Heart right ventricle (tissue), 16 donors: ENCODE measurements around the gene PAPSS1. TPM values are rescaled to one million over a fixed set of nuclear protein-coding genes. Genes with fewer than 3 reads are reported as not detected.

ENCODE experiments used
- ATAC-seq, 8 donors: fragments of 200-7000 bp; cut with Tn5 transposase; one replicate each; pipeline ENCODE4 v1.9.1; 2020; ENCODE audit warnings: mild to moderate bottlenecking in 8 of 8, moderate library complexity in 8 of 8, moderate number of reproducible peaks in 1 of 8
- DNase-seq, 2 donors: peaks; one replicate each; pipeline ENCODE4 v3.0.0-alpha.2; 2020
- H3K27ac ChIP-seq, 10 donors: fragments of 200-600 bp; sonication (generic) in 2 of 10; one replicate each; pipeline versions ENCODE4 v1.5.0 to v1.8.0; 2020 to 2022; ENCODE audit warnings: mild to moderate bottlenecking in 3 of 10
- H3K27me3 ChIP-seq, 7 donors: fragments of 200-600 bp; one replicate each; pipeline ENCODE4 v1.8.0; 2021 to 2022; ENCODE audit warnings: mild to moderate bottlenecking in 2 of 7
- H3K36me3 ChIP-seq, 9 donors: fragments of 200-600 bp; sonication (generic) in 1 of 9; one replicate each; pipeline versions ENCODE4 v1.5.0 to v1.8.0; 2020 to 2022; ENCODE audit warnings: mild to moderate bottlenecking in 2 of 9
- H3K4me1 ChIP-seq, 9 donors: fragments of 200-600 bp; sonication (generic) in 1 of 9; one replicate each; pipeline versions ENCODE4 v1.5.0 to v1.8.0; 2020 to 2022; ENCODE audit warnings: mild to moderate bottlenecking in 4 of 9
- H3K4me3 ChIP-seq, 10 donors: fragments of 200-600 bp; sonication (generic) in 2 of 10; one replicate each; pipeline versions ENCODE4 v1.5.0 to v1.8.0; 2020 to 2022; ENCODE audit warnings: mild to moderate bottlenecking in 7 of 10, moderate library complexity in 2 of 10
- H3K9me3 ChIP-seq, 11 donors: fragments of 200-600 bp in 10 of 11; sonication (generic) in 2 of 11; one replicate each; pipeline versions ENCODE4 v1.5.0 to v1.8.0; 2013 to 2022; ENCODE audit warnings: mild to moderate bottlenecking in 2 of 11, control low read depth in 1 of 11, moderate library complexity in 1 of 11
- CTCF ChIP-seq, 9 donors: fragments of 200-600 bp; sonication (generic) in 2 of 9; IDR thresholded peaks; one replicate each; pipeline versions ENCODE4 v1.5.0 to v1.8.0; 2021 to 2022; ENCODE audit warnings: antibody characterized with exemption in 9 of 9, mild to moderate bottlenecking in 5 of 9, moderate library complexity in 1 of 9
- WGBS, 2 donors: extraction: QIAGEN DNeasy Blood & Tissue Kit; methylation state at CpG; one replicate each; pipeline ENCODE4 v1.1.7; 2013; ENCODE audit warnings: inconsistent platforms in 1 of 2; 5-methylcytosine and 5-hydroxymethylcytosine counted together
- intact Hi-C, 10 donors: fragments of 100-400 bp; cut with DNase I; formaldehyde crosslinking; loops; one replicate each; pipeline versions ENCODE4 v1.11.1 to v1.14.2; 2022
- polyA plus RNA-seq, 2 donors: library from polyadenylated mRNA; stranded (reverse); fragments of 200-250 nt; gene quantifications; one replicate each; pipeline ENCODE4 v1.2.3, GENCODE V29; 2013
- total RNA-seq, 10 donors: library from RNA; stranded (reverse); fragmentation: NEBNext Ultra II Directional in 3 of 10; extraction: Animal tissue kit (Norgen Biotek cat#: 25700) in 3 of 10; gene quantifications; one replicate each; pipeline versions ENCODE4 v1.2.1 to v1.2.4, GENCODE V29; 2021 to 2023
- donor health status: Arrhythmogenic right ventricular cardiomyopathy.
- donor health status: ischemic (EF 13 %, LVEDD 7.1; RV severe dilation, severe dysfunction).
- donor health status: healthy with polysubstance abuse.
- donor health status: DM: no; HTN: yes; CAD: no.
- donor health status: DM: no; HTN: no; CAD: no.
- donor health status: ischemic (EF 25% LVEDD 6.9; RV normal size, moderate dysfunction).
- donor health status: ischemic (EF 25% LVEDD 5.7; RV mildly dilated, moderate dysfunction).
- donor health status: healthy.
- donor health status: DM: yes; HTN: yes; CAD: no.
- donor health status: Ischemic cardiomyopathy.
- donor health status: ischemic (EF 35%, LVEDD 5.7; RV mildly dilated, moderate dysfunction).
- donor health status: nonischemic (EF 11% LVEDD 7.7; RV severe dilation, severe dysfunction).
- donor health status: DM: yes; HTN: yes; CAD: no.
- donor health status: PGD.
- donor health status: ischemic (EF 29% LVEDD 5.4; RV normal size, mild dysfunction).
- donor health status: nonischemic (EF 23%, LVEDD 6.1; RV moderate dilation, normal function).

Gene PAPSS1
- total and polyA plus RNA-seq, 12 donors: 6.9 to 18.9 (median 10.7) TPM

GRCh38 chr4:107618656-107619055 is 101.4 kb downstream of the PAPSS1 start:
- intact Hi-C loops: no loop called here
- Histone ChIP-seq H3K9me3 (peaks cover 0 to 17% (median 6%) of the 10 kb centered on the region in 11 donors), H3K4me1 (peaks cover 0 to 10% (median 3%) of the 10 kb centered on the region in 9 donors), H3K36me3 (peaks cover 0 to 19% (median 0%) of the 10 kb centered on the region in 9 donors), H3K4me3 (no peak overlapping the region), H3K27me3 (no peaks in the 10 kb centered on the region), H3K27ac (no peak overlapping the region)
- no peak for TF ChIP-seq CTCF (IDR thresholded peaks at IDR 0.05)
- ATAC-seq (no peak), DNase-seq (no peak)

GRCh38 chr4:107616838-107617389 is 103.1 kb downstream of the PAPSS1 start:
- DNase-seq (no peak), ATAC-seq (no peak)
- no peak overlapping the region for H3K27ac ChIP-seq
- peaks cover 0 to 6% (median 0%) of the 10 kb centered on the region in 11 donors for H3K9me3 ChIP-seq
- H3K36me3 ChIP-seq: peaks cover 0 to 26% (median 0%) of the 10 kb centered on the region in 9 donors
- H3K27me3 ChIP-seq: no peaks in the 10 kb centered on the region
- no peak overlapping the region for H3K4me3 ChIP-seq
- intact Hi-C loops: no loop called here
- peaks cover 0 to 10% (median 3%) of the 10 kb centered on the region in 9 donors for H3K4me1 ChIP-seq
- TF ChIP-seq CTCF (IDR thresholded peaks at IDR 0.05): no peak
- 97 to 99% methylated on average over 3 of the region's 3 CpGs for WGBS, 2 donors

GRCh38 chr4:107615809-107616208 is 104.2 kb downstream of the PAPSS1 start:
- no peak overlapping the region for H3K4me3 ChIP-seq
- no peaks in the 10 kb centered on the region for H3K27me3 ChIP-seq
- peaks cover 0 to 6% (median 0%) of the 10 kb centered on the region in 11 donors for H3K9me3 ChIP-seq
- ATAC-seq: no peak
- DNase-seq: no peak
- peaks cover 0 to 10% (median 3%) of the 10 kb centered on the region in 9 donors for H3K4me1 ChIP-seq
- H3K27ac ChIP-seq: no peak overlapping the region
- intact Hi-C loops: no loop called here
- no peak for TF ChIP-seq CTCF (IDR thresholded peaks at IDR 0.05)
- peaks cover 0 to 26% (median 0%) of the 10 kb centered on the region in 9 donors for H3K36me3 ChIP-seq
- WGBS, 2 donors: 98 to 100% methylated on average over 1 of the region's 1 CpG

- TF ChIP-seq CTCF (IDR thresholded peaks at IDR 0.05): no peak
- 85 to 89% methylated on average over 4 of the region's 4 CpGs for WGBS, 2 donors
- H3K4me1 ChIP-seq: peaks cover 0 to 5% (median 0%) of the 10 kb centered on the region in 9 donors
- DNase-seq (no peak), ATAC-seq (no peak)
- H3K36me3 ChIP-seq: no peaks in the 10 kb centered on the region
- H3K9me3 ChIP-seq: no peaks in the 10 kb centered on the region
- H3K4me3 ChIP-seq: no peak overlapping the region
- intact Hi-C loops: no loop called here
- H3K27me3 ChIP-seq: no peaks in the 10 kb centered on the region
- no peak overlapping the region for H3K27ac ChIP-seq
Observed at GRCh38 chr4:107603430-107603829, 116.6 kb downstream of the PAPSS1 start.
